ENCODE results near the gene UCK2. TPM values are rescaled to one million over a fixed set of nuclear protein-coding genes. Genes with fewer than 3 reads are reported as not detected.
A peak's percentile ranks its signal among the peaks of the same experiment; 100 is the strongest.

Gene UCK2
- total RNA-seq, 1 donor from 2014 or later, result 92.7 TPM

DNA sequence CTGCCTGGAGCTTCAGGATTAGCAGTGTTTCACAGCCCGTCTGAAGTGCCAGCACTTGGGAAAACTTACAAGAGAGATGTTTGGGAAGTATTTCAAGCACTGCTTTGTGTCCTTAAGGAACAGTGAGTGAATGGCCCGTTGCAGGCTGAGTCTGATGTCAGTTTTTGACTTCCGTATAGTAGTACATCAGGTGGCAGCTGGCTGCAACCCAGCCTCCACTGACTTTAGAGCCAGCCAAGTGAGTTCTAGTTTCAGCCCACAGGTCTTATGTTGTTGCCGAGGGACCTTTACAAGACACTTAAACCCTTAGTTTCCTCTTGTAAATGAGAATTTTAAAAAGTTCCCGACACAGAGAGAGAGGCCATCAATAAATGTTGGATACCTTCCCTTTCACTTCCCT, 35.0 kb downstream of the UCK2 start:
- H3K27me3 ChIP-seq (ENCODE audit: control insufficient read depth, insufficient read depth, low read length), result no peaks in the 10 kb centered on the region
- no peaks in the 10 kb centered on the region for H3K36me3 ChIP-seq (ENCODE audit: control insufficient read depth, insufficient read depth, low read length)
- FAIRE-seq (no peak), DNase-seq (ENCODE audit: low read depth) (no peak)
- no peak for TF ChIP-seq CTCF (IDR thresholded peaks at IDR 0.05; ENCODE audit: insufficient read depth, low read length, severe bottlenecking)
- H3K4me3 ChIP-seq (ENCODE audit: low read depth, low read length), result no peak overlapping the region

DNA sequence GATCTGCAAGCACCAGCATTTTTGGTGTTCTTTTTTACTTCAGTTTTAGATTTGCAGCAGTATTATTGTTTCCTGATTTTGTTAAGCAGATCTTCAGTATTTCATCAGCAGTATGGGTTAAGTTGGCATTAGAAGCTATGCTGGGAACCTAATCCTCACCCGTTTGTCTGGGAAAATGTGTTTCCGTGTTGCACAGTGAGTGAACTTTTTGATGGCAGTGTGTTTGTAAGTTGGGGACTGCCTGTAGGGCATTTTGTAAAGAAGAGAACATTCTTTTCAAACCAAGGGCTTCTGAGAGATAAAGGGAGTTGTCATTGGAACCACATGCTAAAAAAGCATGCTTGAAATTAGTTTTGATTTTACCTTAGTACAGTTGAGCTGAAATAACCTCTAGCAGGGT, 35.9 kb downstream of the UCK2 start:
- DNase-seq (ENCODE audit: low read depth) (no peak), FAIRE-seq (no peak)
- H3K36me3 ChIP-seq (ENCODE audit: control insufficient read depth, insufficient read depth, low read length), result no peaks in the 10 kb centered on the region
- no peak for TF ChIP-seq CTCF (IDR thresholded peaks at IDR 0.05; ENCODE audit: insufficient read depth, low read length, severe bottlenecking)
- H3K4me3 ChIP-seq (ENCODE audit: low read depth, low read length), result no peak overlapping the region
- H3K27me3 ChIP-seq (ENCODE audit: control insufficient read depth, insufficient read depth, low read length), result no peaks in the 10 kb centered on the region

DNA sequence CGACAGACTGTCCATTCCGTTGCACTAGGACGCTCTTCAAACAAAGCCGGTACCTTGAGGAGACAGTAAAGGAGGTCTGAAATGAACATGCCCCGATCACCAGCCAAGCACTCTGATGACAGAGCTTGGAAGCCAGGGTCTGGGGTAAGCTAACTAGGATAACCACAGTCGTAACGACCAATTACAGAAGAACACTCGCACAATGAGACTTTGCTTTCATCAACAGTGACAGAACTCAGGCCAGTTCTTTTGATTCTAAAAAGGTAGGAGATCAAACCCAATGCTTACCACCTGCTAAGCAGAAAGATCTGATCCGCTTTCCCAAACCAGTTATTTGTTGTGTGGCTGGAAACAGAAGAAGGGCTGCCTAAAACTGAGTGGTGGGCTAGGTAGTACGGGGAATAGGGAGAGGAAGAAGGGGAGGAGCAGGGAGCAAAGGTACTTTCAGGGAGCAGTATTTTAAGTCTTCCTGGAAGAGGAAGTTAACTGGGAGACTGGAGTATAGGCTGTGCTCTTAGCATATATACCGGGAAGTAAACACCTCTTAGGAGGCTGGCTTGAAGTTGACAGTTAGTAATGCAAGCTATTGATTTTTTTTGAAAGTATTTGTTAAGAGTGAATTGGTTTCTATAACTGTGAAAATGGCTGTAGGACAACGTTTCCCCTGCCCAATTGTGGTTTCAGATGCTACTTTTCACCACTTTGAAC, 38.4 kb downstream of the UCK2 start:
- Histone ChIP-seq H3K27me3 (ENCODE audit: control insufficient read depth, insufficient read depth, low read length) (no peaks in the 10 kb centered on the region), H3K4me3 (ENCODE audit: low read depth, low read length) (no peak overlapping the region), H3K36me3 (ENCODE audit: control insufficient read depth, insufficient read depth, low read length) (no peaks in the 10 kb centered on the region)
- FAIRE-seq (no peak), DNase-seq (ENCODE audit: low read depth) (no peak)
- no peak for TF ChIP-seq CTCF (IDR thresholded peaks at IDR 0.05; ENCODE audit: insufficient read depth, low read length, severe bottlenecking)

DNA sequence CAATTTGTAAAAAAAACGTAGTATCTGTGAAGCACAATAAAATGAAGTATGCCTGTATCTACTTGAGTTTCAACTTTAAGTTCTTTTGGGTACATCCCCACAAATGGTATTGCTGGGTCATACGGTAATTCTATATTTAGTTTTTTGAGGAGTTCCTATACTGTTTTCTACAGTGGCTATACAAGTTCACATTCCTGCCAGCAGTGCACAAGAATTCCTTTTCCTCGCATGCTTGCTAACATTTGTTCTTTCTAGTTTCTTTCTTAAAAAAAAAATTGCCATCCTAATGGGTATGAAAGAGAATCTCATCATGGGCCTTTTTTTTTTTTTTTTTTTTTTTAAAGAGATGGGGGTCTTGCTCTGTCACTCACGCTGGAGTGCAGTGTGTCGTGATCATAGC, 41.9 kb downstream of the UCK2 start:
- FAIRE-seq (no peak), DNase-seq (ENCODE audit: low read depth) (no peak)
- no peak for TF ChIP-seq CTCF (IDR thresholded peaks at IDR 0.05; ENCODE audit: insufficient read depth, low read length, severe bottlenecking)

DNA sequence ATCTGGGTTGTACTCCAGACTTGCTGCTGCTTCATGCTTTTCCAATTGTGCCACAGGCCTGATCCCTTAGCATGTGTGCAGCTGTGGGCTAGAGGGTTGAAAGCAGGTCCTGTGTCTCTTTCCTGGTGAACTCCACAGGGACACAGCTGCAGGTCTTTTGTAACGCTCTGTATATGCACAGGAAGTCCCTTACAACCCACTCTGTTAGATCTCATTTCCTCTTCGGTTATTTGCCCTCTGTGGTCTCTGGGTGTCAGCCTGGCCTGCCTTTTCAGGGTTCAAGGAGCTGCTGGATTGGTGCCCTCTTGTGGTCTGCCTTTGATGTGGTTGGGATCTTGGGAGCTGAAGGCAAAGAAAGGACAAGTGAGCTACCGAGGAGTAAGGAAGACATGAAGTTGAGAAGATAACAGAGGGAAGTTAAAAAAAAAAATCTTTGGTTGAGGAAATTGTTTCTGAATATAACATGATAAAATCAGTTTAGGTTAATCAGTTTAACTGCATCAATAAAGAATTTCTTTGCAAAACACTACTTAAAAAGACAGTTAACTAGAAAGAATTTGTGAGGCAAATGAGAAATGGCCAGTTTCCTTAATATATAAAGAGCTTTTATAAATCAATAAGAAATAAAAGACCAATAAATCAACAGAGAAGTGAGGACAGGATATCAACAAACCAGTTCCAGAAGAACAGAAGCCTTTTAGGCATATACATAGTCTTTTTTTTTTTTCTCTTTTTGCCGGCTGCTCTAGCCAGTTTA, 44.1 kb downstream of the UCK2 start:
- FAIRE-seq (no peak), DNase-seq (ENCODE audit: low read depth) (peak; percentile 47)
- Histone ChIP-seq H3K36me3 (ENCODE audit: control insufficient read depth, insufficient read depth, low read length) (no peaks in the 10 kb centered on the region), H3K4me3 (ENCODE audit: low read depth, low read length) (no peak overlapping the region), H3K27me3 (ENCODE audit: control insufficient read depth, insufficient read depth, low read length) (no peaks in the 10 kb centered on the region)
- no peak for TF ChIP-seq CTCF (IDR thresholded peaks at IDR 0.05; ENCODE audit: insufficient read depth, low read length, severe bottlenecking)

More for the DNA sequence above, 41.9 kb downstream of the UCK2 start:
- Histone ChIP-seq H3K4me3 (ENCODE audit: low read depth, low read length) (no peak overlapping the region), H3K36me3 (ENCODE audit: control insufficient read depth, insufficient read depth, low read length) (no peaks in the 10 kb centered on the region), H3K27me3 (ENCODE audit: control insufficient read depth, insufficient read depth, low read length) (no peaks in the 10 kb centered on the region)
